Testis (tissue), 3 donors: ENCODE results near the gene SLC50A1. TPM values are rescaled to one million over a fixed set of nuclear protein-coding genes. Genes with fewer than 3 reads are reported as not detected.

Experiments
- DNase-seq: peaks from one replicate; pipeline ENCODE4 v3.0.0-alpha.2; 2019
- H3K27ac ChIP-seq, 2 donors: fragments of 200-600 bp; sonication (generic); one replicate each; pipeline ENCODE4 v1.5.1; 2019
- H3K27me3 ChIP-seq: fragments of 200-600 bp; sonication (generic); one replicate; pipeline ENCODE4 v1.5.1; 2019
- H3K36me3 ChIP-seq: fragments of 200-600 bp; sonication (generic); one replicate; pipeline ENCODE4 v1.5.1; 2017; ENCODE audit warnings: low read depth; ENCODE audit errors: missing control alignments
- H3K4me1 ChIP-seq: fragments of 200-600 bp; sonication (generic); one replicate; pipeline ENCODE4 v1.5.1; 2019
- H3K4me3 ChIP-seq, 2 donors: fragments of 200-600 bp; sonication (generic); one replicate each; pipeline ENCODE4 v1.5.1; 2017 to 2019
- H3K9me3 ChIP-seq: fragments of 200-600 bp; sonication (generic); one replicate; pipeline ENCODE4 v1.5.1; 2017
- POLR2A ChIP-seq: fragments of 450-650 bp; IDR thresholded peaks from one replicate; pipeline ENCODE4 v1.6.1; 2017; ENCODE audit warnings: antibody characterized with exemption, mild to moderate bottlenecking, moderate library complexity
- WGBS, 2 donors: methylation state at CpG; one replicate each; pipeline ENCODE4 v1.1.5; 2018; 5-methylcytosine and 5-hydroxymethylcytosine counted together
- intact Hi-C: fragments of 100-400 bp; cut with DNase I; formaldehyde crosslinking; loops from one replicate; pipeline ENCODE4 v1.15.1; 2023; ENCODE audit warnings: low total_unique reads
- polyA plus RNA-seq: library from polyadenylated mRNA; stranded (reverse); fragments of 350-450 nt; fragmentation: Illumina TruSeq; extraction: RNeasy Lipid Tissue Mini Kit (QIAGEN cat#74804); gene quantifications from one replicate; pipeline ENCODE4 v1.2.3, GENCODE V29; 2014; ENCODE audit warnings: low read depth, low replicate concordance; ENCODE audit not compliant: insufficient read depth
- total RNA-seq, 2 donors: library from RNA; depleted of rRNA; stranded (reverse); fragments of >200 nt; gene quantifications; one replicate each; pipeline ENCODE4 v1.2.3, GENCODE V29; 2016
- TF ChIP-seq, protein P1 (sequence below), 3 experiments: fragments of 450-650 bp in 2 of 3; fragments of 200-600 bp in 1 of 3; sonication (generic) in 1 of 3; IDR thresholded peaks; one replicate each; pipeline ENCODE4 v1.5.1; 2016 to 2019; ENCODE audit warnings: antibody characterized with exemption in 3 of 3, mild to moderate bottlenecking in 2 of 3, moderate library complexity in 1 of 3

SLC50A1 gene
- total and polyA plus RNA-seq, 3 donors from 2014 or later, result 25.2 to 33.7 (median 30.0) TPM

DNA sequence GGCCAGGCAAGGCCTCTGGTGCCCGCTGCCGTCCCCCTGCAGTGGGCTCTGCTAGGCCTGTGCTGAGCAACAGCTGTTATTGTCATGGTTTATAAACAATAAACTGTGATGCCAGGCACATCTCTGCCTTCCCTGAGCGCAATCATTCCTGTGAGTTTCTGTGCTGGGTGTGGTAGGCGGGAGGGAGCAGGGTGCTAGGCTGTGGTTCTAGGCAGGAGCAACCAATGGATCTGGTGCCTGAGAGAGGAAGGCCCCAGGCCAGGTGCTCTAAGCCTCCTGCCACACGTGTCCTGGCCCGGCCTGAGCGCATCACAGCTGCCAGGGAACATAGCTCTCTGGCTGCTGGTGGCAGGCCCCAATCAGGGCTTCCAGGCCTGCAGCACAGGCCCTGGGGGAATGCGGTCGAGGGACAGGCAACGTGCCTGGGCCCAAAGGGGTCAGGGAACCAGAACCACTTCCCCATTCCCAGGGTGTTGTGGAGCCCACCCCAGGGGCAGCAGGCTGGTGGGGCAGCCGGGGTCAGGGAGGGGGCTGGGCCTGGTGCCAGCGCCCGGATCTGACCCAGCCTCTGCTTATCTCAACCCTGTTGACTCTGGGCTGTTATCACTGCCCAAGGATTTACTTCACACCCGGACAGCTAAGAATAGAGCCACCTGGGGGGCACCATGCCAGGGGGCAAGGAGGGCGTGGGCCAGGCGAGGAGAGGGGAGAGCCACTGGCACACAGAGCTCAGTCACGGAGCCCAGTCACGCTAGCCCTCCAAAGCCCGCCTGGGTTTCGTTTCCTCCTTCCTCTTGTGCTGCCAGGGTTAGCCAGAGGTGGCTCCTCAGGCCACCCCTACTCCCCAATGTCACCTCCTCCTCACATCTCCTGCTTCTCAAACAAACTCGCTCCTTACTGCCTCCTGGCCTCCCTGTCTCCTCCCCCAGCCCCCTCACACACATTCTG lies 49.5 kb downstream of the SLC50A1 start:
- TF ChIP-seq POLR2A, result no peak
- TF ChIP-seq, protein P1, sequence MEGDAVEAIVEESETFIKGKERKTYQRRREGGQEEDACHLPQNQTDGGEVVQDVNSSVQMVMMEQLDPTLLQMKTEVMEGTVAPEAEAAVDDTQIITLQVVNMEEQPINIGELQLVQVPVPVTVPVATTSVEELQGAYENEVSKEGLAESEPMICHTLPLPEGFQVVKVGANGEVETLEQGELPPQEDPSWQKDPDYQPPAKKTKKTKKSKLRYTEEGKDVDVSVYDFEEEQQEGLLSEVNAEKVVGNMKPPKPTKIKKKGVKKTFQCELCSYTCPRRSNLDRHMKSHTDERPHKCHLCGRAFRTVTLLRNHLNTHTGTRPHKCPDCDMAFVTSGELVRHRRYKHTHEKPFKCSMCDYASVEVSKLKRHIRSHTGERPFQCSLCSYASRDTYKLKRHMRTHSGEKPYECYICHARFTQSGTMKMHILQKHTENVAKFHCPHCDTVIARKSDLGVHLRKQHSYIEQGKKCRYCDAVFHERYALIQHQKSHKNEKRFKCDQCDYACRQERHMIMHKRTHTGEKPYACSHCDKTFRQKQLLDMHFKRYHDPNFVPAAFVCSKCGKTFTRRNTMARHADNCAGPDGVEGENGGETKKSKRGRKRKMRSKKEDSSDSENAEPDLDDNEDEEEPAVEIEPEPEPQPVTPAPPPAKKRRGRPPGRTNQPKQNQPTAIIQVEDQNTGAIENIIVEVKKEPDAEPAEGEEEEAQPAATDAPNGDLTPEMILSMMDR (IDR thresholded peaks at IDR 0.05), result no peak
- 70 to 84% methylated on average over 12 to 21 of the region's 21 CpGs for WGBS, 2 donors

DNA sequence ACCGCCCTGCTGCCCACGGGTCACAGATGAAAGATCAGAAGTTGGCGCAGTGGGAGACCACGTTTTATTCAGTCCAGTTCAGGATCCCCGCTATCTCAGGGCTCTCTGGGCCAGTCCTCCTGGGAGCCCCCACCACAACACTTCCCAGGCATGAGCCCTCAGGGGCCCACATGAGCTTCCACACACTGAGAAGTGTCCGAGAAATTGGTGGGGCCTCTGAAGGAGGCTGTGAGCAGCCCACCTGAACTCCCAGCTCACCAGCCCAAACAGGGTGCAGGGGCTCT lies 50.1 kb downstream of the SLC50A1 start:
- Histone ChIP-seq H3K27me3 (no peaks in the 10 kb centered on the region), H3K36me3 (no peaks in the 10 kb centered on the region), H3K27ac (no peak overlapping the region), H3K9me3 (no peaks in the 10 kb centered on the region), H3K4me3 (no peak overlapping the region), H3K4me1 (no peaks in the 10 kb centered on the region)
- no peak for TF ChIP-seq POLR2A
- TF ChIP-seq, protein P1 (IDR thresholded peaks at IDR 0.05), result no peak
- intact Hi-C loops, result no loop called here
- 65 to 71% methylated on average over 5 to 6 of the region's 6 CpGs for WGBS, 2 donors
- no peak for DNase-seq

More for the DNA sequence above, 49.5 kb downstream of the SLC50A1 start:
- Histone ChIP-seq H3K27me3 (no peaks in the 10 kb centered on the region), H3K9me3 (no peaks in the 10 kb centered on the region), H3K4me3 (no peak overlapping the region), H3K36me3 (no peaks in the 10 kb centered on the region), H3K4me1 (no peaks in the 10 kb centered on the region), H3K27ac (no peak overlapping the region)
- DNase-seq, result no peak
- intact Hi-C loops, result no loop called here

DNA sequence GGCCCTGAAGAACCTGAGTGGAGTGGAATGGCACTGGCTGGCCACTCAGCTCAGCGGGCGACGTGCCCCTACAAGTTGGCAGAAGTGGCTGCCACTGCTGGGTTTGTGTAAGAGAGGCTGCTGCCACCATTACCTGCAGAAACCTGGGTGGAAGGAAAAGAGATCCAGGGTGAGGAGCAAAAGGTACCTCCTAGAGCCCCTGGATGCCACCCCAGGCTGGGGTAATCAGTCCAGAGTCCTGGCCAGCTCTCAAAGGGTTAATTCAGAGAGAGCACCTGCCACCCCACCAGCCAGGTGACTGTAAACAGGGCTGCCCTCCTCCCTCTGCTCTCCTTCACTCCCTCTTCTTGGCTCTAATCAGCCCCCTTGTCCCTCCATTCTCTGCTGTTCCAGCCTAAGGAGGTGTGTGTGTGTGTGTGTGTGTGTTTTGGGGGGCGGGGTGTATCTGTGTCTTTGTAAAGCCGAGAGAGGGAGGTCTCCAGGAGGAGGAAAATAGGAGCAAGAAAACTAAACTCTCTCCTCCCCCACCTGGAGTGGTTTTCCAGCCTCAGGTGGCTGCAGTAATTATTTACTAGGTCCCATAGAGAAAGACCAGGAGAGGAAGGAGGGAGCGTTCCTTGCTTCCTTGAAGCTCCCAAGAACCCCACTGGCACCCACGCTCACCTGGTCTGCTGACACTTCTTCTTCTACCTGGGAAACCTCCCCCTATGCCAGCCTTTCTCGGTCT lies 50.6 kb downstream of the SLC50A1 start:
- Histone ChIP-seq H3K4me3 (no peak overlapping the region), H3K9me3 (no peaks in the 10 kb centered on the region), H3K4me1 (no peaks in the 10 kb centered on the region), H3K27me3 (no peaks in the 10 kb centered on the region), H3K27ac (no peak overlapping the region), H3K36me3 (no peaks in the 10 kb centered on the region)
- intact Hi-C loops, result no loop called here
- WGBS, 2 donors, result 78 to 84% methylated on average over 6 to 8 of the region's 8 CpGs
- TF ChIP-seq, protein P1 (IDR thresholded peaks at IDR 0.05), result no peak
- no peak for TF ChIP-seq POLR2A
- no peak for DNase-seq

DNA sequence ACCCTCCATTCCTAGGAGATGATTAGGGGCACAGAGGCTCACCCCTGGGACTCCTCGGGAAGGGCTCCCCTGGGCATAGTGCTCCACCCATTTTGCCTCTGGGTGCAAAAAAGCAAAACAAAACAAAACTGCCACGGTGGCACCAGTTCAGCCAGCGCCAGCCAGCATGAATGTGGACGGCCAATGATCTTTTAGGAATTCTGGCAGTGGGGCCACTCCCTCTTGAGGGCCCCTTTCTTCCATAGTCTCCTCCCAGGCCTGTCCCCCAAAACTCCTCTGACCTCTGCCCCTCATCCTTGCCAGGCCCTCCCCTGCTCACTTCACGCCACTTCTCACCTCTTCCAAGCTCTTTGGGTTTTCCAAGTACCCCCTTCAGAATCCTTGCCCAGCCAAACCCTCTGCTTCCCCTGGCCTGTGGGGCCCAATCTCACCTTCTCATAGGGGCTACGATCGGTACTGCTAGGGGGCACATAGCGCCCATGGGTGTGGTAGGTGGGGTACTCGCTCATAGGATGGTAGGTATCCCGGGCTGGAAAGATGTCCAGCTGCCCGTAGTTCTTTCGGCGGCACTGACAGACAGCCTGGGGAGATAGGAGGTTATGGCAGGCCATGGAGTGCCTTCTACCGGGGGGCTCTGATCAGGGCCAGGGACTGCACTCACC lies 51.3 kb downstream of the SLC50A1 start:
- intact Hi-C loops, result no loop called here
- Histone ChIP-seq H3K36me3 (no peaks in the 10 kb centered on the region), H3K4me1 (no peaks in the 10 kb centered on the region), H3K27ac (no peak overlapping the region), H3K4me3 (no peak overlapping the region), H3K9me3 (no peaks in the 10 kb centered on the region), H3K27me3 (no peaks in the 10 kb centered on the region)
- TF ChIP-seq, protein P1 (IDR thresholded peaks at IDR 0.05), result no peak
- TF ChIP-seq POLR2A, result no peak
- WGBS, 2 donors, result 82 to 87% methylated on average over 14 of the region's 14 CpGs
- DNase-seq, result no peak
